ENCODE data around the gene RABGAP1L.
"Not testable (repeated sequence)": the region's sequence is repeated elsewhere in the genome, so short reads cannot be mapped to it uniquely, and the experiment has no call there.

DNA sequence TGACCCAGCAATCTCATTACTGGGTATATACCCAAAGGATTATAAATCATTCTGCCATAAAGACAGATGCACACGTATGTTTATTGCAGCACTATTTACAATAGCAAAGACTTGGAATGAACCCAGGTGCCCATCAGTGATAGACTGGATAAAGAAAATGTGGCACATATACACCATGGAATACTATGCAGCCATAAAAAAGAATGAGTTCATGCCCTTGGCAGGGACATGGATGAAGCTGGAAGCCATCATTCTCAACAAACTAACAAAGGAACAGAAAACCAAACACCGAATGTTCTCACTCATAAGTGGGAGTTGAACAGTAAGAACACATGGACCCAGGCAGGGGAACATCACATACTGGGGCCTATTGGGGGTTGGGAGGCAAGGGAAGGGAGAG, 19.1 kb downstream of the RABGAP1L start:
- TF ChIP-seq POLR2A (IDR thresholded peaks at IDR 0.05; ENCODE audit: low read depth, low read length); POLR2AphosphoS5 (IDR thresholded peaks at IDR 0.05; ENCODE audit: low read depth, low read length); TAF1 (IDR thresholded peaks at IDR 0.05; ENCODE audit: borderline replicate concordance, low read depth, low read length): not testable (repeated sequence)

Measured in GM12892 (cell line).